ENCODE results near the gene CHMP4A.
"Not testable (repeated sequence)": the region's sequence is repeated elsewhere in the genome, so short reads cannot be mapped to it uniquely, and the experiment has no call there.

The CHMP4A gene

DNA sequence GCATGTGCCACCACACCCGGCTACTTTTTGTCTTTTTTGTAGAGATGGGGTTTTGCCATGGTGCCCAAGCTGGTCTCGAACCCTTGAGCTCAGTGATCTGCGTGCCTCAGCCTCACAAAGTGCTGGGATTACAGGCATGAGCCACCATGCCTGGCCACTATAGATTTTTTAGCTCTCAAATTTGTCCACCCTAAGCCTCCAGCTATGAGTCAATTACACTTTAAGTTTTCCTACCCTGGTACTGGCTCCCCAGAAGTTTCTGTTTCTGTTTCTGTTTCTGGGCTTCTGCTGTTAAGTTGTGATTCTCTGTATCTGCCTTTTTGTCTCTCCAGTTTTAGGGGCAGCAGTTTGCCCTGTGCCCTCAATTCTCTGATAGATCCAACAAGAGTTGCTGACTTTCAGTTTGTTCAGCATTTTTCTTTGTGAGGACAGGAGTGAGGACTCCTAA lies 33.5 kb upstream of the CHMP4A start:
- no peak for DNase-seq

DNA sequence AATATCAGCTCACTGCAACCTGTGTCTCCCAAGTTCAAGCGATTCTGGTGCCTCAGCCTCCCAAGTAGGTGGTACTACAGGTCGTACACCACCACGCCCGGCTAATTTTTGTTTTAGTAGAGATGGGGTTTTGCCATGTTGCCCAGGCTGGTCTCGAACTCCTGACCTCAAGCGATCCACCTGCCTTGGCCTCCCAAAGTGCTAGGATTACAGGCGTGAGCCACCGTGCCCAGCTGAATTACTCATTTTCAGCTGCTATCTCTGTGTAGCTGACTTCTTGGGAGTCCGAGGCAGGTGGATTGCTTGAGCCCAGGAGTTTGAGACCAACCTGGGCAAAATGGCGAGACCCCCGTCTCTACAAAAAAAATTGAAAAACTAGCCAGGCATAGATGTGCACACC lies 32.1 kb upstream of the CHMP4A start:
- DNase-seq = not testable (repeated sequence)

DNA sequence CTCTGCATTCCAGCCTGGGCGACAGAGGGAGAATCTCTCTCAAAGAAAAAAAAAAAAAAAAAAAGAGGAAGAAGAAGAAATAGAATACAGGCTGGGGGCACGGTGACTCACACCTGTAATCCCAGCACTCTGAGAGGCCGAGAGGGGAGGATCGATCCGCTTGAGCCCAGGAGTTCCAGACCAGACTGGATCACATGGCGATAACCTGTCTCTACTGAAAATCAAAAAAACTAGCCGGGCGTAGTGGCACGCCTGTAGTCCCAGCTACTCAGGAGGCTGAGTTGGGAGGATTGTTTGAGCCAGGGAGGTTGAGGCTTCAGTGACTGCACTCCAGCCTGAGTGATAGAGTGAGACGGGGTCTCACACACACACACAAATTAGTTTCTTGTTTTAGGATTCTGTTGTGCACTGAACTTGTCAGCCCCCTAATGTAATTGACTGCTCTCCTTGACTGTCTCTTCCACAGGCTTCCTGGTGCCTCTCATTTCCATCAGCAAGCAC lies 30.1 kb upstream of the CHMP4A start:
- DNase-seq = peak; percentile 49

DNA sequence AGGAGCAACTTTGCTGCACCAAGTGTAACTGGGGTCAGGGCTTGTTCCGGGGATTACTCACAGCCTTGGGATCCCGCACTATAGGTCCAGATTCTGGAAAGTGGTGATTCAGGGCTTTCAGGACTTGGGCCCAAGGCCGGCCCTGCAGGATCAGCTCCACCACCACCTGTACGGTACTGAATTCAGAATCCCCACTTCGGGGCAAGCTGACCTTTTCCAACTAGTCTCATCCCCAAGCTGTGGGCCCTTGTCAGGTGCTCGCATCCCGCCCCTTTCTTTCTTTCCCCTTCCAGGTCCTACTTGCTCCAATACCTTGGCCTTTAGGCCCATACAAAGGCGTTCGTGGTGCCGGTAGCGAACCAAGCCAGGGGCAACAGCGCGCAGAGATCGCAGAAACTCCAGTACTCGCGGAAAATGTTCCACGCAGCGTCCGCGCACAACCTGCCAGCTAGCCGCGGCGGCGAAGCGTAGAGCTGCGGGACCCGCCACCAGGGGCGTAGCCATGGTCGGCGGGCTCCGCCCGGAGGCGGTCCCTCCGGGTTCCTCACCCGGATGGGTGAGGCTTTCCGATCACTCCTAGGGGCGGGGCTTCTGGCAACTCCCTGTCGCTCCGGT lies 28.6 kb upstream of the CHMP4A start:
- peak; percentile 93 for DNase-seq

DNA sequence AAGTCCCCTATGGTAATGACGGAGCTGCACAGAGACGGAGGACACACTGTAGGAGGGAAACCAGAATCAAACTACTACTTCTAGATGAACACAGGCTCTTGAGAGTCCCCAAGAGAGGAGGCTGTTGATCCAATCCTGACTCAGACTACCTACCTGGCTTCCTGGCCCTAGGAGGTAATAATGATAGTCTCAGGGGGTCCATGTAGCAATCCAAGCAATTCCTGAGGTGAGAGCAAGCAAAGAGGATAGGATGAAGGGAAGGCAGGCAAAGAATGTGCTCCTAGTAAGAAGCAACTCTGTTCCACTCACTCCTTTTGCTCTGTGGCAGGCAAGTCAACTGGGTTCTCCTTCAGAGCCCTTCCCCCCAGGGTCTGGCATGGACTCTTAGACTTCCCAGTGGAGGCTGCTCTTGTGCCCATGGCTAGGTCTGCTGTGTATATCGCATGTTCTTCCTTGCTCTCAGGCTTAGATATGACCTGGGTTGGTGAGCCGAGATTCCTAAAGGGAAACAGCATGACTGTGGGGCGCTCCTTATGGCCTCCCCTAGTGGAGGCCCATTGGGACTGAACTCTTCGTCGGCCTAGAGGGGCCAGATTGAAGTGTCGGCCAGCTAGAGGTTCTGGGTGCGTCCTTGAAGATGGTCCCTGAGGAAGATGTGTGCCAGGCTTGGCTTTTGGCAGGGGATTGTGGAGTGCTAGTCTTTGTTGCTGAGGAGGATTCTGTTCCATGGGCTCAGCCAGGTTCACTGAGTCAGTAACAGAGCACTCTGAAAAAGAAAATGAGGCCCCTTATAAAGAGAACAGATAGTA lies 27.0 kb upstream of the CHMP4A start:
- DNase-seq = no peak

DNA sequence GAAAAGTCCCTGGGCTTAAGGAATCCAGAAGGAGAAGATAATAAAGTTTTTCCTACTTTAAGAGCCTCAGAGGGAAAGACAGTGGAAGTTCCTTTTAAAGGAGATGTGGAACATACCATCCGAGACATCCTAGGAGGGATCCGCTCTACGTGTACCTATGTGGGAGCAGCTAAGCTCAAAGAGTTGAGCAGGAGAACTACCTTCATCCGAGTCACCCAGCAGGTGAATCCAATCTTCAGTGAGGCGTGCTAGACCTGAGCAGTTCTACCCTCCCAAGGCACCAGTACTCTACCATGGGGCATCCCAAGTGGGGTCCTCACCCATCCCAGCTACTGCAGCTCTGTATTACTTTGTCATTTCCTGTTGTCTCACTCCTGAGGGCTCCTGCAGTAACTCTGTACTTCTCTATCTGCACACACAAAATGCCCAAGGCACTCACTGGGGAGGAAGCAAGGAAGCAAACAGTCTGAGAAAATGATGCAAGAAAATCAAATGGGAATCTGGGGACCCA lies 25.3 kb upstream of the CHMP4A start:
- DNase-seq = no peak

DNA sequence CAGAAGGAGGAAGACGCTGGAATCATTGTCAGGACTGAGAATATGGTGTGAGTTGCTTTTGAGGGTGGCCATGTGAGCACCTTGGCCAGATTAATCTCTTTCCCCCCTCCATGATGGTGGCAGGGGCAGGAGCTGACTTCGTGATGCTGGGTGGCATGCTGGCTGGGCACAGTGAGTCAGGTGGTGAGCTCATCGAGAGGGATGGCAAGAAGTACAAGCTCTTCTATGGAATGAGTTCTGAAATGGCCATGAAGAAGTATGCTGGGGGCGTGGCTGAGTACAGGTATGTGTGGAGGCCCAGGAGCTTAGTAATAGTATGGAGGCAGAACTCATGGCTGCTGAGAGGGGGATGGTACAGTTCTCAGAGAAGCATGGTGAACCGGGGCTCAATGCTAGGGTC lies 24.8 kb upstream of the CHMP4A start:
- no peak for DNase-seq

DNA sequence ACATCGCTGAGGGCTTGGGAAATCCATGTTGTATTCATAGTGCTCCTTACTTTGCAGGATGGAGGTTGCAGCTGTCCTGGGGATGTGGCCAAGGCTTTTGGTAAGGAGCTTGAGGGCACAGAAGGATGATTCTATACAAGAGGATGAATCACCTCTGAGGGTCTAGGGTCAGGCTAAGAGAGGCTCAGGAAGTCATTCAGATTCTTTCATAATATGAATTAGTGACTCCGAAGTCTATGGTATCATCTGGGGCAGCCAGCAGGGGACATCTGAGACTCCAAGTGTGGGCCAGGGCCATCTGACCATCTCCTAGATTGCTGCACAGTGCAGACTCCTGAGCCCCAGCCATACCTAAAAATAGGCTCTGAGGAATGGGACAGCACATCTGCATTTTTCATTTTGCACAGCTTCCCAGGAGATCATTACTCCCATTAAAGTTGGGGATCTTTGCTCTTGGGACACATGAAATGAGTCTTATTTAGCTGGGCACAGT lies 24.2 kb upstream of the CHMP4A start:
- DNase-seq = no peak

DNA sequence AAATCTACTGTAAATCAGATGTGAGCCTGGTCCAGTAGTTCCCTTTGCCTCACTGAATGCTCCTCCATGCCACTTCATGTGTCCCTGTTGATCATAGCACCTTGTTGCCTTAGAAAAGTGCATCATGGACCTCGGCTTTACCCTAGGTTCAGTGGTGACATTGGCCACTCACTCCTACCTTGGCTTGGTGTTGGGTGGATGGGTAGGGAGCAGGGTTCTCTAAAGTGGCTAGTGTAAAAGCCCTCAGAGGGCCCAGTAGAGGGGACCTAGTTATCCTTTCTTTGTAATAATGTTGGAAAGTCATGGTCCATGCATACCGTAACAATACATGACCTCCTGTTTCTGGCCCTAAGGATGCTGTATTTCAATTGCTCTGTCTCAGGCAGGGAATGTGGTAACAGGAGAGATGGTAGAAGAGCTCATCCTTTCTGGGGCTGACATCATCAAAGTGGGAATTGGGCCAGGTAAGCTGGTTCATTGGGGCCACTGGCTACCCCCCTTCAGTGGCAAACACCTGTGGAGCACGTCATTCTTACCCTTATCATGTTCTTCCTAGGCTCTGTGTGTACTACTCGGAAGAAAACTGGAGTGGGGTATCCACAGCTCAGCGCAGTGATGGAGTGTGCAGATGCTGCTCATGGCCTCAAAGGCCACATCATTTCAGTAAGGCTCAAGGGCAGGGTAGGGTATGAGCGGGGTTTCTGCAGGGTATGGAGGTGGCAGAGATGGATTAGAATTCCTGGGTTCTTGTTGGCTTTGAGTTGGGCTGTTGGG lies 23.6 kb upstream of the CHMP4A start:
- DNase-seq = no peak

DNA sequence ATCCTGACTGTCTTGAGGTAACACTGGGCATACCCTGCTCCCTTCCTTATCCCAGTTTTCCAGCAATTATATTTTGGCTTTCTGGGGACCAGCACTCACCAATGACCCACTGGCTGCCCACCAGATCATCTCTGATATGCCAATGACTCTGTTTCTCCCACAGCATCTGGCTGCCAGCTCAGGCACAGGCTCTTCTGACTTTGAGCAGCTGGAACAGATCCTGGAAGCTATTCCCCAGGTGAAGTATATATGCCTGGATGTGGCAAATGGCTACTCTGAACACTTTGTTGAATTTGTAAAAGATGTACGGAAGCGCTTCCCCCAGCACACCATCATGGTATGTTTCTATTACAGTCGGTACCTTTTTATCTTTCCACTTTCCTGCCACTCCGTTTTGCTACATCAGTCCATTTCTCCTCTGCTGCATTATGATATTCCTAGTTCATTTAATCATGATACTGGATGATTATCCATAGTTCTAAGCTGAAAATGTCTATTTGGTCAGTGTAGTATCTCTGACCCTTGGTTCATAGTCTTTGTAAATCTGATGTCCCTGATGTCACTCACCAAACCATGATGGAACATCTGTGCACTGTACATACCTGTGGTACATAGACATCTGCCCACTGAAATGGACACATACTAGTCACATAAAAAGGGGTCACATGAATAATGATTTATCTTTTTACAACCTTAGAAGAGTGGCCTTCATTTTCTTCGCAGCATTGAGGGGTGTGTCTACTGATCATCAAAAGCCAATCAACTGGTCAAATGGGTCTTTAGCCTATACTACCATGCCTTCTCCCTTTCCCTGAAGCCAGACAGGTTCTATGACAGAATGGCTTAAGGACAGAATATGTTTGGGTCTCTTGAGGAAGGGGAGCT lies 22.8 kb upstream of the CHMP4A start:
- no peak for DNase-seq

DNA sequence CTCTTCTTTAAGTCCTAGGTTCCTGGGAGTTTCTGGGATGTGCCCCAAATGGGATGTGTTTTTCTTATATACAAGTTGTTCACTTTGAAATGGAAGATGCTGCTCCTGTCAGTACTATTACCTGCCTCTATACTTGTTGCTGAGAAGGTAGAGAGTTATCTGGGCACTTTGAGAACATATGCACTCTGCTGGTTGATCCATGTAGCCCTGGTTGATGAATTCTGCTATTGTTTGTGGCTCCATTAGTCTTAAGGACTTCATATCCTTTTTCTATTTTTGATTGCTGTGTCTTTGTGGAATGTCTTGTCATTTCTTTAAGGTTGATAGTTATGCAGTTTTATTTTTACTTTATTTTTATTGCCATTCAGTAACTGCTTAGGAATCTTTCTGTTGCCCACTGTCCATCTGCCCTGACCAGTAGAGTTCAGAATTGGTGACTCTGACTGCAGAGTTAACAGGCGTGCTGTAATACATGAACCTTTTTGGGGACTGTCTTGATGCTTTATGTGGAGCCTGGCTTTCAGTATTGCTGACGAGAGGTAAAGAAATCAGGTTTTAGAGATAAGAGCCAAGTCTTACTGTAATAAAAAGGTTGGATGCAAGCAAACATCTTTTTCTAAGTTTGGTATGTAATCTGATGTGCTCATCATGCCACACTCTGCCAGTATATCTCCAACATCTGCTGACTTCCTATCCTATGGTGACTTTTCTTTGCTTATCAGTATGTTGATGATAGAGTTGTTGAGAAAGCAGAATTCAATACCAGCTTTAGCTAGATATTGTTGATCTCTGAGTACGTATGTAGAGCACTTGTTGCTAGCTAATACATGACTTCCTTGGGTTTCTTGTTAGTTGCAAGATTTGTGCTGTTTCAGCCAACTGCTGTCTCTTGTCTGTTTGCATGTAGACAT lies 21.1 kb upstream of the CHMP4A start:
- no peak for DNase-seq

DNA sequence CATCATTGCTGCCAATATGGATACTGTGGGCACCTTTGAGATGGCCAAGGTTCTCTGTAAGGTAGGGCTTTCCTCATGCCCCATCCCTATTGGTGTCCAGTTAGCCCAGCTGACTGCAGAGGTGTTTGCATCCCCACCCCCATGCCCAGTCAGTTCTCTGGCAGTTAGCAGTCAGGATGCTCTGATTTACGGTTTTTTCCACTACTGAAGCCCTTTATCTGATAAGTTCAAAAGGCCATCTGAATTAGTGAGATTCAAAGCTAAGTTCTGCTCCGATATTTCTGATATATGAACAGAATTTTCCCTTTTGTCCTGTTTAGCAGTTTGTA lies 20.2 kb upstream of the CHMP4A start:
- peak; percentile 10 for DNase-seq

DNA sequence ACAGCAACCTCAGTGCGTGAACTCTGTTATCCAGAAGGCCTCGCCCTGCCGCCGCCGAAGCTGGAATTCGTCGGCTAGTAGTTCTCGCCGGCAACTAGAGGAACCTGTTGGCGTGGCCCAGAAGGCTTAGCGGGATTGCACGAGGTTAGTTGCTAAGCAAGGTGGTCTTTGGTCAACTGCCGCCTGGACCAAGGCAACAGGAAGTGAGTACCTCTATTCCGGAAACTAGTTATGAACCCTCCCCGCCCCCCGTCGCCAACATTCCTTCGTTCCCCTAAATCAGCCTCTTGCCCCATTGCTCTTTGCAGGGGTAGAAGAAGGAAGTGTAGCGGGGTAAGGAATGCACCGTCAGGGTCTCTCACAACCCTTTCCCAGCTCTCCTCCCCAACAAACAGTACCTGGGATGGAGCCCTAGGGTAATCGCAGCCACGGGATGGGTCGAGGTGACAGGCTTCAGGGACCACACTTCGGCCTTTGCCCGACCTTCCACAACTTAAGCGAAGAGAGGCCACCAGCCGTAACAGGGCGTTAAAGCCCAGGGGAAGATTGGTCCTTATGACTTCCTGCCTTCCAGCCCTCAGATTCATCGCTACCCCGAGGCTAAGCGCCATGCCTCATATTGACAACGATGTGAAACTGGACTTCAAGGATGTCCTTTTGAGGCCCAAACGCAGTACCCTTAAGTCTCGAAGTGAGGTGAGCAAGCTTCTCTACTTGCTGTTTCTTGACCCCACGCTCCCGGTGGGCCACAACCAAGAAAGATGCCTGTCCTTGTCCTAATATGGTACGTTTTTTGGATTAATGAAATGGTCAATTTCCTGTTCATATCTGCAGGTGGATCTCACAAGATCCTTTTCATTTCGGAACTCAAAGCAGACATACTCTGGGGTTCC lies 19.6 kb upstream of the CHMP4A start, which contains the start of gene GMPR2:
TSS of gene GMPR2 (plus strand) at position 285 of the 893 bp plus-strand sequence. CDS start at position 610, 325 bp downstream.
- peak; percentile 78 for DNase-seq

DNA sequence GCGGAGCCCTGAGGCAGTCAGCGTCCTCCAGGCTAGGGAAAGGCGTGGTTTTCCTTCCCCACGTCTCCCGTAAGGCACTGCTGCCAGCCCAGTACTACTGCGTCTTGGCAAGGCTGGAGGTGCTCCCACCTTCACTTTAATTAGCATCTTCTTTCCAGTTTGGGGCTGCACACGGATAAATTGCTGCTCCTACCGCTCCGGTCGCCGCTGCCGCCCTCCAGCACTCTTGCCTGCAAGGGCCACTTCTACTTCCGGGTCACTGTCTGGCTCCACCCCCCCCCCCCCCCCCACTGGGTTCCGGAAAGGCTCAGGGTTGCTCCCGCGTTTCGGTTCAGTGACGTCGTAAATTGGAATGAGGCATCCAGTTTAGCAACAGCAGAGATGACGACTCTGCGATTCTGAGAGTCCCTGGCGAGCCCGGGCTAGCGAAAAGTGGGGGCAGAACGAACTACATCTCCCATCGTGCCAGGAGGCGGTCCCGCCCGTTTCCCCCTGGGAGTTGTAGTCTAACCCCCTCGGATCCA lies 18.9 kb upstream of the CHMP4A start, which contains the start of gene NEDD8:
TSS of gene NEDD8 (minus strand) at position 247 of the 524 bp plus-strand sequence. CDS start at position 147, 100 bp downstream.
- DNase-seq = peak; percentile 84

DNA sequence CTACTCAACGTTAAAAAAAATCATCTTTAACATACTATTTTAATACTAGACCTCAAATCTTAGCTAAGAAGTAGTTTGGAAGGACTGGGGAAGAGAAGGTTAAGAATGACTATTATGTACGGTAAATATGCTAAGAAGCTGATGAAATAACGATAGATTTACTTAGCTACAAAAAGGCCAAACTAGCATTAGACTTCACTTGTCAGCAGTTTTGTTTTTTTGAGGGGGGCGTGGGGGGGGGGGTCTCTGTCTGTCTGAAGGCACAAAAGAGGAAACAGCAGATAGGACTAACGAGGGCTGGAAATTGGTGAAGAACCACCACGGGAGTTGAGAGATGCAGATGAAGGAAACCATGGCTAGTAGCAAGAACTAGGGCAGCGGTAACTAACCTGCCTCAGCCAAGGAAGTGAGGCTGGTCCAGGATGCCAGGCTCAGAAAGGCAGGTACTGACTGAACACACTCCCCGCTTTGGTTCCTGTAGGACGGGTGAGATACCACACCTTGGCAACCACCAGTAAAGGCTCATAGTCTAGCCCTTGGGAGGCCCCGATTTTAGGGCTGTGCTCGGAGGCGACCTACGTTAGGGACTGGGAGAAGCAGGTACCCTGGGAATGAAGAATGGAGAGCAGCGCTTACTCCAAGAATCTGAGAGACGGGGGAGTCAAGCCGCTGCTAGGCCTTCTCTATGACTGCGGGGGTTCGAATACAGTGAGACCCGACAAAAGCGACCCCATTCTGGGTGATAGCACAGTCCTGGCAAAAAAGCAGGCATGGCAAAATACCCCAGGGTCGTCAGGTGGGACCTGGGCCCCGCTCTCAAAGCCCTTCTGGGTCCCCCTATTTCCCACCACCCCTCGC lies 18.2 kb upstream of the CHMP4A start:
- peak; percentile 13 for DNase-seq

DNA sequence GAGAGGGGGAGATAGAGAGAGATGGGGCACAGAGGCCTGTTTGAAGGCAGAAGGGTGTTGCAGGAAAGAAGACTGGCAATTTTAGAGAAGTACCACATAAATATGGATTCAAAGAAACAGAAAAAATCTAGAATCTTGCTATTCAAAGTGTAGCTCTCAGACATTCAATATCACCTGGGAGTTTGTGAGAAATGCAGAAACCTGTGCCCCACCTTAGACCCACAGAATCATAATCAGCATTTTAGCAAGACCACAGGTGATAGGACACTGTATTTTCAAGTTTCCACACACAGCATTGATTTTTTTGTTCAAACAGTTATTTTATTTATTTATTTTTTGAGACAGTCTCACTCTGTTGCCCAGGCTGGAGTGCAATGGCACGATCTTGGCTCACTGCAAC lies 15.6 kb upstream of the CHMP4A start:
- DNase-seq = no peak

DNA sequence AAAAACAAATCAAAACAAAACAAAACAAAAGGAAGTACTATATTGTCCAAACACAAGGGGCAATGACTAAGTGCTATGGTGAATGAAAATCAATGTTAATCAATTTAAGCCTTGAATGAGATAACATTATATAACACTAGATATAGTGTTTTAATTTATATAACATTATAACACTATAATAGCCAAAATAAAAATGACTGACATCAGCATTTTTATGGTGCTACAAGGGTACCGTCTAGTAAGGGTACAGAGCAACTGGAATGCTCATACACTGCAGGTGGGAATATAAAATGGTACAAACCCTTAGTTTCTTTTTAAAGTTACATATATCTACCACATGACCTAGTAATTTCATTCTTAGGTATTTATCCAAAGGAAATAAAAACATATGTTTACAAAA lies 13.2 kb upstream of the CHMP4A start:
- DNase-seq = no peak

DNA sequence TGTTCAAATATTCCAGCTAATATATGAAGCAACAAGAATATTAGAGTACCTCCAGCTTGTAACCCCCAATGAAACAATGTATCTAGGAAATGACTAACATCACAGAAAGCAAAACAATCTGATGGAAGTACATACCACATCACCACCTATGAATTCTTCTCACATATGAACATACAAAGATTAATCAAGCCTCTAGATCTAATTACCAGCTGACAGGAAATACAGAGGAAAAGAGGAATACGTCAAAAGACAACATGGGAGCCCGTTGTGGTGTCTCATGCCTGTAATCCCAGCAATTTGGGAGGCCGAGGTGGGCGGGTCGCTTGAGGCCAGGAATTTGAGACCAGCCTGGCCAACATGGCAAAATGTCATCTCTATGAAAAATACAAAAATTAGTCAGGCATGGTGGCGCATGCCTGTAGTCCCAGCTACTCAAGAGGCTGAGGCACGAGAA lies 11.4 kb upstream of the CHMP4A start:
- DNase-seq = no peak

All from NCI-H146 (cell line).